ENCODE measurements around the gene SYCP1.
"Not testable (repeated sequence)": the region's sequence is repeated elsewhere in the genome, so short reads cannot be mapped to it uniquely, and the experiment has no call there.

SYCP1 gene, protein sequence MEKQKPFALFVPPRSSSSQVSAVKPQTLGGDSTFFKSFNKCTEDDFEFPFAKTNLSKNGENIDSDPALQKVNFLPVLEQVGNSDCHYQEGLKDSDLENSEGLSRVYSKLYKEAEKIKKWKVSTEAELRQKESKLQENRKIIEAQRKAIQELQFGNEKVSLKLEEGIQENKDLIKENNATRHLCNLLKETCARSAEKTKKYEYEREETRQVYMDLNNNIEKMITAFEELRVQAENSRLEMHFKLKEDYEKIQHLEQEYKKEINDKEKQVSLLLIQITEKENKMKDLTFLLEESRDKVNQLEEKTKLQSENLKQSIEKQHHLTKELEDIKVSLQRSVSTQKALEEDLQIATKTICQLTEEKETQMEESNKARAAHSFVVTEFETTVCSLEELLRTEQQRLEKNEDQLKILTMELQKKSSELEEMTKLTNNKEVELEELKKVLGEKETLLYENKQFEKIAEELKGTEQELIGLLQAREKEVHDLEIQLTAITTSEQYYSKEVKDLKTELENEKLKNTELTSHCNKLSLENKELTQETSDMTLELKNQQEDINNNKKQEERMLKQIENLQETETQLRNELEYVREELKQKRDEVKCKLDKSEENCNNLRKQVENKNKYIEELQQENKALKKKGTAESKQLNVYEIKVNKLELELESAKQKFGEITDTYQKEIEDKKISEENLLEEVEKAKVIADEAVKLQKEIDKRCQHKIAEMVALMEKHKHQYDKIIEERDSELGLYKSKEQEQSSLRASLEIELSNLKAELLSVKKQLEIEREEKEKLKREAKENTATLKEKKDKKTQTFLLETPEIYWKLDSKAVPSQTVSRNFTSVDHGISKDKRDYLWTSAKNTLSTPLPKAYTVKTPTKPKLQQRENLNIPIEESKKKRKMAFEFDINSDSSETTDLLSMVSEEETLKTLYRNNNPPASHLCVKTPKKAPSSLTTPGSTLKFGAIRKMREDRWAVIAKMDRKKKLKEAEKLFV

DNA sequence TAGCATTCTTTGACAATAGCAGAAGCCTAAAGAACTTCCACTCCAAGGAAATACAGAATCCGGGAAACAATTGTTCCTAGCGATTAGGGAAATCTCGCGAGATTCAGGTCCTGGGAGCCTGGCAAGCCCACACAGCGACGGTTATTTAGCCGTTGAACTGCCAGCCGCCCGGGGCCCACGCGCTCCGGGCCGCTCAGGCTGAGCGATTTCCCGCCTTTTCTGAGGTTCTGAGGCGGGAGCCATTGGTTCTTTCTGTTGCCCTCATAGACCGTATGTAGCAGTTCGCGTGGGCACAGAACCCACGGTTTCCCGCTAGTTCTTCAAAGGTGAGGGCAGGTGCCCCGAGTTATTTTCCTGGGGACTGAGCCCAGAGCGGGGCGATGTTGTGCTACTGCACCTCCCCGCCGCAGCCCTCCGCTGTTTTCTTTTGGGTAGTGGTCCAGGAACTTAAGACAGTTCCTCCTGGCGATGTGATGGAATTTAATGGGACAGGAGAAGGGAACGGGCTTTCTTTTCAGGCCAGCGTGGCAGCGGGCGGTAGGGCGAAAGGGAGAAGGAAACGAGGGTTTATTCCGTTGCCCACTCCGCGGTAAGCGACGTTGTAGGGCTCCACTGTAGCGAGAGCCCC lies at the start of gene SYCP1:
SYCP1 (plus strand) TSS at position 171 of the 628 bp plus-strand sequence. CDS start 602 bp downstream, outside the sequence.
- no peak for DNase-seq (ENCODE audit: low read depth)

DNA sequence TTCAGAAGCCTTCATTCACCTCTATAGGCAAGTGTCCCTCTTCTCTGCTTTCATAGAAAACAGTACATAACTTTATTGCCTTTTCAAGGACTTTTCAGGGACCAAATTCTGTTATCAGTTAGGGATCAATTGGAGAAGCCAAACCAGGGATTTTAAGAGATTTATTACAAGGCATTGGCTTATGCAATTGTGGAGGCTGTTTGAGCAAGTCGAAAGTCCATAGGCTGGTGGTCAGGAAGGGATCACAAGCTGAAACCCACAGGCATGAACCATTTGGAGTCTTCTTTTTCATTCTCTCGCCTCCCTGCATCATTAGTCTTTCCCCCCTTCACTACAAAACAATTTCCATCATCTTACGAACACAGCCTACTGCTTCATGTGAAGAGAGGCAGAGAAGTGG lies 34.8 kb upstream of the SYCP1 start:
- DNase-seq (ENCODE audit: low read depth): no peak

DNA sequence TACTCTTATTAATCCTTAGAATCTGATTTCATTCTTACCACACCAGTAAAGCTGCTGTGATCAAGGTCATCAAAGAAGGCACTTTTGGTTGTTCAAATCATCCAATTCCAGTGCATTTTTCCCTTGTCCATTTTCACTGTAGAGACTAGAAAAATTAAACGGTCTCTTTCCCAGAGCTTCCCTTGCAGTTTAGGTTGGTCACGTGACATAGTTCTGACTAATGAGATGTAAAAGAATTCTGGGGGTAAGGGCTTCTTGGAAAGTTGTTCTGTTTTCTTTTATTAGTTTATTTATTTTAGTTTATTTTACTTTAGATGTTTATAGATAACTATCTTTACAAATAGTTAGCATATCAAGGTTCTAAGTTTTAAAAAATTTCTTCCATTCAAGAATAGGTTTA lies 34.3 kb upstream of the SYCP1 start:
- DNase-seq (ENCODE audit: low read depth): no peak

DNA sequence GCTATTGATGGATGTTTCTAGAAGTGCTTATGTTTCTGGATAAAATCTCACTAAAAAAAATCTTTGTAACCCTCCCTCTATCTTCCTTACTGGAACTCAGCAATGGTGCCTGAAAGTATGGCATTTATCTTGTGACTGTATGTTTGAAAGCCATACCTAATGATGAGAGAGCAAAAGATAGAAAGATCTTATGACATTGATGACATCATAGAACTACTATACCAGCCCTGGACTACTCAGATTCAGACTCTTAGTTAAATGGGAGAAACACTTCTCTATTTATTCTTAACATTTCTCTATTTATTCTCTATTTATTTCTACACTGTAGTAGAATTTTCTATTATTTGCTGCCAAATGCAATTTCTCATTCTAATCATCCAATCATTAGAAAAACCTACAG lies 32.7 kb upstream of the SYCP1 start:
- DNase-seq (ENCODE audit: low read depth): no peak

DNA sequence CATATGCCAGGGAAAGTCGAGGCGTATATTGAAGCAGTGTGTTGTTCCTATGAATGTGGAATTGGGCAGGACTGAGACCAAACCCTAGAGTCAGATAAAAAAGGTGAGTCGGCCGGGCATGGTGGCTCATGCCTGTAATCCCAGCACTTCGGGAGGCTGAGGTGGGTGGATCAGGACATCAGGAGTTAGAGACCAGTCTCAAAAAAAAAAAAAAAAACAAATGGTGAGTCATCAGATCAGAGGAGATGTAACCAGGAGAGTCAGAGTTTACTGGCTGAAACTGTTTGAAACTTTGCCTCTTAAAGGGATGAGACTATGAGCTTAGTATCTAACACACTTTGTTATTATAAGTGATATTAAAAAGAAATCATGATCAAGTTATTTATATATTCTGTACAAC lies 26.4 kb upstream of the SYCP1 start:
- no peak for DNase-seq (ENCODE audit: low read depth)

DNA sequence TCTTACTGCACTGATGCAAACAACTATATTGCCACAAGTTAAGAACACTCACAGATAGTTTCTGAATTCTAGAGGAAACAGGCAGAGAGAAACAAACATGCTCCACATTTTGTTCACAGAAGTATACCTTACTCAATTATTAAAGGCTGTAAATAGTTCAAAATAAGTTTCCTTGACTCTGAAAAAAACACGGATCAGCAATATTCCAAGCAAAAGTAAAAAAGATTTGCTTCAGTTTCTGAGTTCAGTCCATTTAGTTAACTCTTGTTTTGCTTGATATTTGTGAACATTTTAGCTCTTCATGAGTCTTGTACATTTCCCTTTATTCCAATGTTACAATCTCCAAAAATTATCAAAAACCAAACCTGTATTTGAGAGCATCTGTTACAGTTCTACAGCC lies 24.6 kb upstream of the SYCP1 start:
- not testable (repeated sequence) for DNase-seq (ENCODE audit: low read depth)

DNA sequence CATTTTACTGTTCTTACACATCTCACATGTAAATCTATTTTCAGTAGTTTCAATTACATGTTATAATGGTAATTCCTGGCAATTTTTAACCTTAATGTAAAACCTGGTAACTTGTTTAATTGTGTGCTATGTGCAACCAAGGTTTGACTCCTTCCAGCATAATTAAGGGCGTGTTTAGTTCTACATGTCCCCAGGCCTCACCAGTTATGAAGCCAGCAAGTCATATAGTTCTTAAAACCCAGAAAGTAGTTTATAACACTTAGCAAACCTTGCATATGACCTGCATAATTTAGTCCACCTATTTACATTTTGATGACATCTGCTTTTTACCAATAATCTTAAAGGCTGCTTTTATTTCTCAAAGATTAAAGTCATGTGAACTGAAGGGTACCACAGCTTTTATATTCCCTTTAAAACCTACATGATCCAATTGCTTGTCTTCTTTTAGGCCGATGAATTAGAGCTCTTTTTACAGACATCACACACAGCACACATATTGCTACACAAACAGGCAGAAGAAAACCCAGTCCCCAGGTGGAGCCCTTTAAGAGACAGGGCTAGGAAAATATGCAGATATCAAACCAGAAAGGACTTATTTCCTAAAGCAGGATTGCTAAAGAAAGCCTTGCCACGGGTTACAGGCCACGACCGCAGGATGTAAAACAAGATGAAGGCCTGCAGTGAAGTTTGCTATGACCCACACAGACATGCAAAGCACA lies 23.2 kb upstream of the SYCP1 start:
- no peak for DNase-seq (ENCODE audit: low read depth)

DNA sequence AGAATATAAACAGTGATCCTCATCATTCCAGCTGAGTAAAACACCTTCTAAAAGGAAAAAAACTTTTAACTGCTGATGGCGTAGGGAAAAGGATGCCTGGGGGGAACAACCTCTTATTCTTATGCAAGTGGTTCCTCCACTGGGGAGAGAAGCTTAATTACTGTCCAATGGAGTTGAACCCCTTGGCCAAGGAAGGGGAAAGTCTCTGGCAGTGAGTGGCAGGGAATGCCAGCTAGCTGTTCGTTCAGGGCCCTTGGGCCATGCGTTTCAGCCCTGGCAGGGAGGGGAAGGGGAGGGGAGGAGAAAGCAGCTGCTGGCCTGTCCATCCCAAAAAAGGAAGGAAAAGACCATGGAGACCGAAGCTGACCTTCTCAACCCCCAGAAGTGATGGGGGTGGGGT lies 22.6 kb upstream of the SYCP1 start:
- no peak for DNase-seq (ENCODE audit: low read depth)

DNA sequence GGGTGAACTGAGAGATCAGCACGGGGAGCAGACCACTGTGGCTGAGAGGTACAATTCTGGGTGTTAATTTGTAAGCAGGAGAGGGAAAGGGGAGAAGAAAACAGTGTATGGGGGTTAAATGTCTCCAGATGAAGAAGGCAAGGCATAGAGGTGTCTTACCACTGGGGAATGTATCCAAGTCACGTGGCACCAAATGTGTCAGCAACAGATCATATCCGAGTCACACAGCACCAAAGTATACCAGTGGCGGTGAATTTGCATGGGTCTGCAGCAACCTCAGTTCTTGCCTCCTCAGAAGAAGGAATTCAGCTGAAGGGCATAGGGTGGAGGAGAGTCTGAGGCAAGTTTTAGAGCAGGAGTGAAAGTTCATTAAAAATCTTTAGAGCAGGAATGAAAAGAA lies 21.2 kb upstream of the SYCP1 start:
- no peak for DNase-seq (ENCODE audit: low read depth)

DNA sequence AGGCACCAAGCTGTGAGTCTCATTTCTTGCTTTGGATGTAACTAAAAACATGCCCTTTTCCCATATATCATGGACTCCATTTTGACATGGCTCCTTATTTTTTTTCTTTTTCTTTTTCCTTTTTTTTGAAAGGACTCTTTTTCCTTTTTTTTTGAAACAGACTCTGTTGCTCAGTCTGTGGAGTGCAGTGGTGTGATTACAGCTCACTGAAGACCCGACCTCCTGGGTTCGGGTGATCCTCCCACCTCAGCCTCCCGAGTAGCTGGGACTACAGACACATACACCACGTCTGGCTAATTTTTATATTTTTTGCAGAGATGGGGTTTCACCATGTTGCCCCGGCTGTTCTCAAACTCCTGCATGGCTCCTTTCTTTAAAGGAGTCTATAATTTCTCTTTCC lies 10.4 kb upstream of the SYCP1 start:
- DNase-seq (ENCODE audit: low read depth): no peak

DNA sequence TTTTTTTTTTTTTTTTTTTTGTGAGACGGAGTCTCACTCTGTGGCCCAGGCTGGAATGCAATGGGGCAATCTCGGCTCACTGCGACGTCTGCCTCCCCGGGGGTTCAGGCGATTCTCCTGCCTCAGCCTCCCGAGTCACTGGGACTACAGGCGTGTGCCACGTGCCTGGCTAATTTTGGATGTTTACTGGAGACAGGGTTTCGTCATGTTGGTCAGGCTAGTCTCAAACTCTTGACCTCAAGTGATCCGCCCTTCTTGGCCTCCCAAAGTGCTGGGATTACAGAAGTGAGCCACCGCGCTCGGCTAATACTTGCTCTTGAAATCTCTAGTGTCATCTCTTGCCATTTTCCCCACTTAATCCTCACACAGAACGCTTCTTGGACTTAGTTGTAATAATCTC lies 1.1 kb upstream of the SYCP1 start:
- no peak for DNase-seq (ENCODE audit: low read depth)

DNA sequence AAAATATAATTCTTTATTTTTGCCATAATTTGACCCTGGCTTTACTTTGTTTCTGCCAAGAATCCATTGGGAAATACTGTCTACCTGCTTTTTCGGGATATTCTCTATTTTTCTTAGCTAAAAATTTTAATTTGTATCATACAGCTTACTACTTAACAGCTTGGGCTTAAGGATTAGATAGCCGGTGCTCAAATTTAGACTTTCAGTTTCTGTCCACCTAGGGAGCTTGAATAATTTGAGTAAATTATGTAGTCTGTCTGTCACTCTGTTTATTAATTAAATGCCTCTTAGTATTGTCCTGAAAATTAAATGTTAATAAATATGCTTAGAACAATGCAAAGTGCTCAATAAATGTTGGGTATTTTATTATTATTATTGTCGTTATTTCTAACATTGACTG lies 6.7 kb downstream of the SYCP1 start:
- no peak for DNase-seq (ENCODE audit: low read depth)

DNA sequence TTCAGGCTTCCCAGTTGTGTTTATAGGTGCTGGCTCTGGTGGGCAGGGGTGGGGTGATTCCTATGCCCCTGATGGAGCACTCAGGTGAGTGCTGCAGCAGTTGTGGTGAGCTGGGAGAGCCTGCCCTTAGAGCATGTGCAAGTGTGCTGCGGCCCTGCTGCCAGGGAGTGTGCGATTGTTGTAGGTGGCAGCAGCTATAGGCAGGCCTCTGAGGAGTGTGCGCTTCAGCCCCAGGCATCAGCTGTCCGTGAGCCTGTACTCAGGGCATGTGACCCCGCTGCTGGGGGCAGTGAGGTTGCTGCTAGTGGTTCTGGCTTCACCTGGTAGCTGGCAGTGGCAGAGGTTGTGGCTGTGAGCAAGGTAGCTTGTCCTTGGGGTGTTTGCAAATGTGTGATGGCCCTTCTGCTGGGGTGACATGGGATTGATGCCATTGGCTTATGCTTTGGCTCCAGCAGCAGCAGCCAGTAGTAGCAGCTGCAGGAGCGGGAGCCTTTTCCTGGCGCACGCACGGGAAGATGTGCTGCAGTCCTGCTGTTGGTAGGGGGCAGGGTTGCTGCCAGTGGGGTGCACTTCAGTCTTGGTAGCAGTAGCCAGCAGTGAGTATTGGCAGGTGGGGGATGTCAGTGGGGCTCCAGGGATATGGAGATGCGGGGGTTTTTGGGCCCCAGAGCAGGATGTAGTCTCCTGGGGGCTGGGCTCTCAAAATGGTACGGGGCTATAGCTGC lies 37.7 kb downstream of the SYCP1 start:
- DNase-seq (ENCODE audit: low read depth): no peak

DNA sequence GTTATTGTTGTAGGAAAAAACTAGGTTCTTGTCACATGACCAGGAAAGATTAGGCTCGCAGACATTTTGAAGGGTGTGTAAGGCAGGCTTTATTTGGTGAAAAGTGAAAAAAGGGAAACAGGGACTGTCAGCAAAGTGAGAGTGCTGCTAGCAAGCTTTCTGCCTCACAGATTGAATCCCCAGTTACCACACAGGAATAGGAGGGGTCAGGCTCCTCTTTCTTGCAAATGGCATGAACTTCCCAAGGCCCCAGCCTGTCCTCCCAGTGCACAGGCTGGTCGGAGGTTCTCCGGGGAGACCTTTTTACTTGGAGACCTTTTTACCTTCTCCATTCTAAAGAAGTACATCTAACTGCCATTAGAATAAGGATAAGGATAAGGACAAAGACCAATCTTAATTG lies 42.1 kb downstream of the SYCP1 start:
- no peak for DNase-seq (ENCODE audit: low read depth)

DNA sequence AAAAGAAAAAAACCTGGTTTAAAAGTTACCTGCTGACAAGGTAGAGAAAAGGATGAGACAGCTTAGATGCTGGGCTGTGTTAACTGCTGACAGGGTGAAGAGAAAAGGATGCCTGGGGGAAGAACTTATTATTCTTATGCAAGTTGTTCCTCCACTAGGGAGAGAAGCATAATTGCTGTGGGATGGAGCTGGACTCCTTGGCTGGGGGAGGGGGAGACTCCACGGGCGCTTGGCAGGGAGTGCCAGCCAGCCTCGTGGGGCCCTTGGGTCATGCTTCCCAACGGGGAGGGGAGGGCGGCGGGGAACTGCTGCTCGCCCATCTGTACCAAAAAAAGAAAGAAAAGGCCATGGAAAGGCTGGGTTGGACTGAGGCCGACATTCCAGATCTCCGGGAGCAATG lies 47.2 kb downstream of the SYCP1 start:
- no peak for DNase-seq (ENCODE audit: low read depth)

DNA sequence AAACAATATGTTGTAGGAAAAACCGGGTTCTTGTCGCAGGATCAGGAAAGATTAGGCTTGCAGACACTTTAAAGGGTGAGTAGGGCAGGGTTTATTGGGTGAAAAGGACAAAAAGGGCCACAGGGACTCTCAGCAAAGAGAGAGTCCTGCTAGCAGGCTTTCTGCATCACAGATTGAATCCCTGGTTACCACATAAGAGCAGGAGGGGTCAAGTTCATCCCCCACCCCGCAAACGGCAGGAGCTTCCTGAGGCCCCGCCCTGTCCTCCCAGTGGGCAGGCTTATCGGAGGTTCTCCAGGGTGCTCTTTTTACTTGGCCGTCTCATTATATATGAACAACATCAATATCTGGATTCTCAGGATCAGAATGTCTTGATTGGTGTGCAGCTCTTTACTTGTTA lies 47.7 kb downstream of the SYCP1 start:
- DNase-seq (ENCODE audit: low read depth): no peak

DNA sequence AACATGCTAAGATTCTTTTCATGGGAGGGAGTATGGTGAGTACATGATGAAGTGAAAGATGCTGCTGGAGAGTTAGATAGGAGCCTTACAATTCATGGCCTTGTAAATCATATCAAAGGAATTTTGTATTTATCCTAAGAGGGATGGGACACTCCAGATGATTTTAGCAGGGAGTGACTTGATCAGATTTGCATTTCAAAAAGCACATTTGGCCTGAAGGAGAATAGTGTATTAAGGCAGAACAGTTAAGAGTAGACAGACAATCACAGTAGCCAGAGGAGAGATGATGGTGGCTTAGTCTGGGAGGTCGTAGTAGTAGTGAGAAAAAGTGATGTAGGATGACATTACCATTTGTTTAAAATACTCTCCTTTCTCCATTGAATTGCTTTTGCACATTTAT lies 48.8 kb downstream of the SYCP1 start:
- DNase-seq (ENCODE audit: low read depth): no peak

DNA sequence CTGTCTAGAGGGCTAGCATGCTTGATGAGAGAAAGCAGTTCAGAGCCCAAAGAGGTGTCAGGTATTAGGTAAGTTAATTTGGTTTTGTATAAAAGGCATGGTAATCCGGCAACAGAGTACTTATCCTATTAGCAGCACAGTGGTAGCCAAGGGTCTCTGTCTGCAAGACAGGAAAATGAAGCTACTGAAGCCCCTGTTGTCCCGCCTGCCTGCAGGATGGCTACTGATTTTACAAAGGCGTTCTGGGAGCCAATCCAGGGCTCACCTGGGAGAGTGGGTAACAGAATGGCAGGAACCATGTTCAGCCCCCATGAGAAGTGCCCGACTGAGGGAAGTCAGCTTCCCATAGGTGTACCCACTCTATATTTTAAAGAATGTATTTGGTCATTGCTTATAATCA lies 61.1 kb downstream of the SYCP1 start:
- not testable (repeated sequence) for DNase-seq (ENCODE audit: low read depth)

DNA sequence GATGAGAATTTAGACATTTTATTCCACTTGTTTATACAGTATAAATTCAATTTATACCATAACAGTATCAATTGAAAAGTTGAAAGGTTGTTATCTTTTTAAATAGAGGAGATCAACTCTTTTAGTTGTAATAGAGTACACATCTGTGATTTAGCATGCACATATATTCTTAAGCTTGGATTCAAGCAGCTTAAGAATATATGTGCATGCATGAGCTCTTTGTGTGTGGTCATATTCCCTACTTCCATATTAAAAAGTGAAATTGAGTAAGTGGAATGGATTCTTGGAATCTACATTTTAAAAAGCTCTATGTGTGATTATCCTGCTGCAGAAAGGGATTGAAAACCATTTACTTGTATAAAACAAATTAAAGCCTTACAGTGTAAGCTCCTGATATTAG lies 71.9 kb downstream of the SYCP1 start:
- no peak for DNase-seq (ENCODE audit: low read depth)

DNA sequence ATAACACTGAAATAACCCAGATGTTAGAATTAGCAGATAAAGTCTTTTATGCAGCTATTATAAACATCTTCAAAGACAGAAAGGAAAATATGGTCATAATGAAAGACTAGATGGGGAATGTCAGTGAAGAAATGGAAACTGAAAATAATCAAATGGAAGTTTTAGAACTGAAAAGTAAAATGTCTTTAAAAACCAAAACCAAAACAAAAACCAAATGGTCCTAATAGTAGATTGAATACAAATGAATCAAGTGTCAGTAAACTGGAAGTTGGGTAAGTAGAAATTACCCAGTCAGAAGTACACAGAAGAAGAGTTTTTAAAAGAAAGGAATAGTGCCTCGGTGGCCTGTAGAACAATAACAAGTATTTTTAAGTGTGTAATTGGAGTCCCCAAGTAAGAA lies 72.7 kb downstream of the SYCP1 start:
- no peak for DNase-seq (ENCODE audit: low read depth)

DNA sequence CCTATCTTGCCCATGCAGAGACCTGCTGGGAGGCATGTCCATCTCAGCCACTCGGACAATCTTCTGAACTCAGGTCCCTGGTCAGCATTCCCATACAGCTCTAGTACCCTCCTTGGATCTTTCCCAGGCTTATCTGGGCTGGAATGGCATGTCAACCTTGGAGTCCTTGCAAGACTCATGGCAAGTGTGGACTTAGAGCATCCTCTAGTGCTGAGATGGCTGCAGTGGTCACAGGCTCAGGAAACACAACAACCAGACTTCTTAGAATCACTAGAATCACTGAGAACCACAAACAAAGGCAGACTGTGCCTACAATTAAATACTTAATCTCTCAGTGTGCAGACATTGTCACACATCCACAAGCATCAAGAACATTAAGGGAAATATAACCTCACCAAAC lies 101.9 kb downstream of the SYCP1 start:
- DNase-seq (ENCODE audit: low read depth): no peak
